Activated T-helper 1 cell treated with anti-CD3 and anti-CD28 coated beads, Interleukin-2, amount 50 U/mL, for 16 hours (primary cell): Measurements from ENCODE around the gene PHF21B.

Experiments
- DNase-seq, 2 donors: peaks; one replicate each; pipeline ENCODE4 v3.0.0-alpha.2; 2020; ENCODE audit warnings: low read depth in 1 of 2, low spot score in 1 of 2

The PHF21B gene

GRCh38 chr22:45014654-45015053 is 4.8 kb upstream of the PHF21B start:
- no peak for DNase-seq

DNA sequence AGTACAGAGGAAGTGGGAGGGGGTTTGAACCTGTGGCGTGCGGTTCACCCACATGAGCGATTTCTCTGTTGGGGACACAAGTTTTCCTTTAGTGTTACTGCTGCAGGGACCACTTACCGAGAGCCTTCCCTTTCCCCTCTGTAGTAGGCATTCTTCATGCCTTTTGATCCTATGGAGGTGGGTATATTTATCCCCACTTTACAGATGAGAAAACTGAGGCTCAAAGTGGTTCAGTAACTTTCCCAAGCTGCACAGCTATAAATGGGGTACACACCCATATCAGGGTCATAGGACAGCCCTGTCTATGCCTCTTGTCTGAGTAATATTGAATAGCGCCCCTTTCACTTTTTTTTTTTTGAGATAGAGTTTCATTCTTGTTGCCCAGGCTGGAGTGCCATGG is 3.3 kb upstream of the PHF21B start:
- DNase-seq, result no peak

DNA sequence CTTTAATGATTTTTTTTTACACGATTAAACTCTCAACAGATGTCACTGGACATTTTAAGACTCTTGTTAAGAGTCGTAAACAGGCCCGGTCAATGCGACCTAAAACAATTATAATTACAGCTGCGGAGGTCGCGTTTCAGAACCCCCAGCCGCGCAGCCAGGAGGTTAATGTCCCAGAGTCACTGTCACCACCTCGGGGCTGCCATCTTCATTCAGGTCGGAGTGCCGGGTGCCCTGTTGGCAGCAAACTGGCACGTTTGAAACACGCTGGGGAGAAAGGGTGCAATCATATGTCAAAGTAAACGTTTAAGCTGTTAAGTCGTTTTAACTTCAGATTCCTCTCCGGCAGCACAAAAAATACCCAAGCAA is 711 bp upstream of the PHF21B start:
- DNase-seq, result no peak

GRCh38 chr22:45008751-45009605 is 827 bp downstream of the PHF21B start:
- no peak for DNase-seq

DNA sequence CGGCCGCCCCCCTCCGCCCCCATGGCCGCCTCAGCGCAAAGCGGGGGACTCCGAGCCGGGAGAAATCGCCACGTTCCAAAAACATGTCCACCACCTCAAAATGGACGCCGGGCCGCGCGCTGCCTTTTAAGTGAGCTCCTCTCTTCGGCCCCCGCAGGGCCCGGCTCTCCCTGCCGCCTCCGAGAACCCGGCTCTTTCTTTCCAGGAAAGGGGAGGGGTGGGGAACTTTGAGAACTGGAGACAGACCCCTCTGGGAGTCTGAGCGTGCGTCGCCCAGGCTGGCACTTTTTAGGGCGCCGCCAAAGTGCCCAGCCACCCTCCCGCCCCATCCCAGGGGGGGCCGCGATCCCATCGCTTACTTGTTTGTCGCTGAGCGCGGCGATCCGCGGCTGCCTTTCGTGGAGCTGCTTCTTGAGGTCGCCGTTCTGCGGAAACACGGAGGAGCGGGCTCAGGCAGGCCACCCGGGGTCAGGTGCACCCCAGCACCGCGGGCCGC is 1.6 kb downstream of the PHF21B start:
- DNase-seq, result no peak

GRCh38 chr22:45007391-45008185 is 2.2 kb downstream of the PHF21B start:
- no peak for DNase-seq

DNA sequence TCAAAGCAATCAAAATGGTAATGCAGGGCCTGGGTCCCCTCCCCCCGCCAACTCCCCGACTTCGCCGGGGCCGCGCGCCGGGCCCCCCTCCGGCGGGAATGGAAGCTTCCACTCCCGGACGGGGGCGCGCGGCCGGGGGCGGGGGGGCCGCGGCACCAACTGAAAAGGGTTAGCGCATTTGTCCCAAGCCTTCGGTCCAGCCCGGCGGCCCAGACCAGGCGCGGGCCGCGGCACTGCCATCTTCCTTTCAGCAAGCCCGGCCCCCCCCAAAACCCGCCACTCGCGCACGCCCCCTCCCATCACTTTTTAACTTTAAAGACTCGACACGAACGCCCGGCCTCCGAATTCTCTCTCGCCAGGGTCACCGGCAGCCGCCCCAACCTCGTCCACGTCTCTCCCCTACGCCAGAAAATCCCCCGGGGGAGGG is 2.8 kb downstream of the PHF21B start:
- no peak for DNase-seq

- DNase-seq, result no peak
Measured at GRCh38 chr22:45006111-45006963, 3.5 kb downstream of the PHF21B start.

DNA sequence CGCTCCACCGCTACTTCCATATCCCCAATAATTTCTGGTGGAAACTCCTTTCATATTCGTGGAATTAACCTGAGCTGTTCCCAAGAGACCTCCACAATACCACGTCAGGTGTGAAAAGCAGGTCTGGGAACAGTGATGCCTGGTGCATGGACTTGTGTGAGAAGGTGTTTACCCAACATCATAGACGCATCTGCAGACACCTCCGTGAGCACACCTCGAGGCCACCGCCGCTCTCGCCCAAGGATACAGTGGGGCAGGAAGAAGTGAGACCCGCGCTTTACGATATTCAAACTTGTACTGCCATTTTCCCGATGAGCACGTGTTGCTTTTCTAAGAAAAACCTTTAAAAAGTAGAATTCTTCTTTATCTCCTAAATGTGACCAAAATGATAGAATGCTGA is 8.2 kb downstream of the PHF21B start:
- no peak for DNase-seq

DNA sequence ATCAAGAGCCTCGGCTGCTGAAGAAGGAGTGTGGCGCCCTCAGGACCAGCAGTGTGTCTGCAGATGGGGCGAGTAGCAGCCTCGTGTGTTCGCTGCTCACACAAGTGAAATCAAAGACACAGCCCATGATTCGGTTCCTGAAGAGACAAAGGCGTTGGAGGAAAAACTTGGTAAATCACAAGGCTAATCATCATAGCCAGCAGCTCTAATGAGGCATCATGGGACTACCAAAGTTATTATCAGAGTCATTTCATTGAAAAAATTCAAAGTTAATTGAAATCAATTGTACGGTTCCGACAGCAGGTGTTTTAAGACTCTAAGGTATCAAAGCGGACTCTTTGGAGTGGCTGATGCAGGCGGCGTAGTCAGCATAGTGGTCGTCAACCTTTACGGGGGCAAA is 9.5 kb downstream of the PHF21B start:
- no peak for DNase-seq

DNA sequence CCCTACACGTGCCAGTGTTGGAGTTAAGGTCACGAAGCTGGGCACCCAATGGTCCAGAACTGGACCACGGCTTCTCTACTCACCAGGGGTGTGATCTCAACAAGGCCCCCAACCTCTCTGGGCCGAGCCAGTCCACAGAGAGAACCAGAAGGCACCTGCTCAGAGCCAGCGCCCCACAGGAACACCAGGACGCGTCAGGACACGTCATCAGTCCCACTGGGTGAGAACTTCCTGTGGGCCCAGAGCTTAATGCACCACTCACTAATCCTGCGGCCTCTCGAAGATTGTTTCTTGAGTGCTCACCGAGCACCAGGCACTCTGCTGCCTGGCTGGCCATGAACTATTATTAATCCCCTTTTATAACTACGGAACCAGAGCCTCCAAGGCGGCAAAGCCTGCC is 10.1 kb downstream of the PHF21B start:
- DNase-seq, result no peak

GRCh38 chr22:44999231-44999630 is 10.6 kb downstream of the PHF21B start:
- no peak for DNase-seq

GRCh38 chr22:44998296-44998695 is 11.5 kb downstream of the PHF21B start:
- DNase-seq, result no peak

DNA sequence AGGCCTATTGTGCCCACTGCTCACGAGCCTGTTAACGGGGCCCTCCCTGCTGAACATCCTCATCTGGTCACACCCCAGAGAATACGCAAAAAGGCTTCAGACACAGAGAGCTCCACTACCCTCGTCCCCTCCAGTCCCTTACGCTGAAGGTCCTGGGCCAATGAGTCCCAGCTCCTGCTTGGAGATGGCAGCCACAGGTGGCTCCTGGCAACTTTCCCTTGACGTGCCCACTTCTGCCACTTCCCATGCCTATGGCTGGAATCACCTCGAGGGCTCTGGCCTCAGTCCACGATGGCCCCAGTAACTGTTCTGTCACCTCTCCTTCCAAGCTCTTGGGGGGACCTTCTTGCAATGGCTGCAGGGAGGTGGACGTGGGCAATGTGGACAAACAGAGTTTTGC is 12.7 kb downstream of the PHF21B start:
- DNase-seq, result no peak

GRCh38 chr22:44996648-44997047 is 13.2 kb downstream of the PHF21B start:
- no peak for DNase-seq

DNA sequence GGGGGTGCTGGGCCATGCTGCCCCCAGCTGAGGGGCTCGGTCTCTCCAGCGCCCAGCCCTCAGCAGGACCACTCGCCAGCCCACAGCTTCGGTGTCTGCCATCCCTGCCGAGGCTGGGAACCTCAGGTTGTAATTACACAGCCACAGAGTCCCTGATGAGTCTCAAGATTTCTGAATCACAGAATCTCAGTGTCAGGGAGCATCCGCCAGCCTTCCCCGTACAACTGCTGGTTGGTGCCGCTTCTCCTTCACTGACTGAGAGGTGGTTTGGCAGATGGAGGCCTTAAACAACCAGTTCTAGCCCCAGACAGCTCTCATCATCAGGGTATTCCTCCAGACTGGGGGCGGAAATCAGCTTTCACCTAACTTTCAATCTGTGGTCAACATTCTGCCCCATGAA is 13.7 kb downstream of the PHF21B start:
- no peak for DNase-seq

- no peak for DNase-seq
Measured at GRCh38 chr22:44995715-44996114, 14.1 kb downstream of the PHF21B start.

DNA sequence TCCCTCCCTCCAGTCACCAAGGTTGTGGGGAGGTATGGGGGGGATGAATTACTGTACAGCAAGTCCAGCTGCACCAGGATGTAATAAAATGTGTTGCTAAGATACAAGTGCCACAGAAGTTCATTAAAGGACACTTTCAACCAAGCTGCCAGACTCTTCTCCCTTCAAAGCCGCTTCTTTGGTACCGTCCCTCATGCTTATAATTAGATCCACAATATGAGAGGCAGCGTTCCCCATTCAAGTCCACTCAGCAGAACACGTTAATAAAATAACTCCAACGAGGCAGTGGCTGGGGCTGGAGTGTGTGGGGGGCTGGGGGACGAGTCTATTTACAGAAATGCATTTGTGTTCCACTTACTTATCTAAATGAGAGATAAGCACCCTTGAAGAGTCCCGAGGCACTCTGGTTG is 14.7 kb downstream of the PHF21B start:
- no peak for DNase-seq

- no peak for DNase-seq
Measured at GRCh38 chr22:44994399-44995104, 15.3 kb downstream of the PHF21B start.

- DNase-seq, result no peak
Measured at GRCh38 chr22:44992166-44992565, 17.6 kb downstream of the PHF21B start.

DNA sequence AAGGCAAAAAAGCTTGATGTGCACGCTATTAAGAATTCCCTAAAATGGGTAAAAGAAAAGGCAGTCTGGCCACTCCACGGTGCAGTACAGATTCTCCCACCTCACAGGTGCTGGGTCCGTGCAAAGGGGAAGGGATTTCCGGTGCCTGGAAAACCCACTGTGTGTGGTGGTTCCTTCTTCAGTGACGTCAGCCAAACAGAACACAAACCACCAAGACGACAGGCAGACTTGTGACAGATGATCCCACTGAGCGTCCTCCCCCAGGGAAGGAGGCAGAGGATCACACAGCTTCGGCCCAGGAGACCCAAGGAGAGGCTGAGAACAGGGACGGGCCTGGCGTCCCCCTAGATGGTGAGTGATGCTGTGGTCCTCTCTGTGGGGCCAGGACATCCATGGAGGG is 18.6 kb downstream of the PHF21B start:
- no peak for DNase-seq
